ENCODE measurements around the gene ZNF784. TPM values are rescaled to one million over a fixed set of nuclear protein-coding genes. Genes with fewer than 3 reads are reported as not detected.

The ZNF784 gene
- total and polyA plus RNA-seq, 2 of the 4 experiments (the other 2 are of a cell fraction) = 2.5 to 3.7 TPM

DNA sequence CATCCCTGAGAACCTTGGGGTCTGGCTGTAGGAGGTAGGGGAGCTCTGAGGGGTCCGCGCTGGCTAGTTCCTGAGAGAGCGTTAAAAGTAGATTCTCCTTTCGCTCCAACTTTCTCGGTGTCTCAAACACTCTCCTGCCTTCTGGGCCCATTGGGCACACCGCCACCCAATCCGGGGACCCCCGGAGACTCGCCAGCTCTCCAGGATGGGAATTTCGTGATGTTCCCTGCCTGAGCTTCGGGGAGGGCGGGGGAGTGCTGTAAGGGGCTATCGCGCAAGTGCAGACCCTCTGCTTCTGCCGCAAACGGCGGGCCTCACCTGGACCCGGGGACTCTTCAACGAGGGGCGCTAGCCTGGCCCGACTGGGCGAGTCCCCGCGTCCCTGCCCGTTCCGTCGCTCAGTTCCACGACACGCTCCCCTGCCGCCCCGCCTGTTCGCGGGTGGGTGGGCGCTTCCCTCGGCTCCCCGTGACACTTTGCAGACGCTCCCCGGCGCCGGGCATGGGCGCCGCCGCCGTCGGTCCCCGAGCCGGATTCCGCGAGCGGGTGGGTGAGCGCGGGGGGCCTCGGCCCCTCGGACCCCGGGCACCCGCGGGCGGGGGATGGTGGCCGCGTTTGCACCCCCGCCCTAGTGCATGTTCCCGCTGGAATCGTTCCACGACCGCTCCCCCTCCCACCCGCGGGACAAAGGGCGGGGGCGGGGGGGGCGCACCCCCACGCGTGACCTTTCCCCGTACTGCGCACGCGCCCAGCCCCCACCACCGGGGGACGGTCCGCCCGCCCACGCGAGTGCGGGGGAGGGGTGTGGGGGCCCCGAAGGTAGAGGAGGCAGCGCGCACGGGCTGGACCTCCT is 23.6 kb upstream of the ZNF784 start, which contains the start of gene CCDC106:
Gene CCDC106 (plus strand): TSS at position 481 of the 853 bp plus-strand sequence. CDS start 835 bp downstream, outside the sequence.
- H4K5ac ChIP-seq (ENCODE audit: low read depth, low read length) = peak within 1 kb of the TSS; percentile 88
- 0% methylated on average over 36 of the region's 87 CpGs; no CpG with 5 or more reads in 1 of the 2 experiments for WGBS, 2 experiments (ENCODE audit: extremely low coverage in 2 of 2, insufficient read length in 1 of 2)
- H3K4me1 ChIP-seq (ENCODE audit: control insufficient read depth, insufficient read depth, low read length) = peaks cover 10% of the 10 kb centered on the region
- peaks cover 19% of the 10 kb centered on the region for H3K36me3 ChIP-seq (ENCODE audit: control insufficient read depth, insufficient read depth, low read length)
- peak within 1 kb of the TSS; percentile 92 to 100 for H4K8ac ChIP-seq (ENCODE audit: low read depth in 2 of 2, low read length in 2 of 2)
- peak within 1 kb of the TSS; percentile 100 for H2AK9ac ChIP-seq (replicated peaks; ENCODE audit: low read depth, low read length, poor library complexity)
- peak within 1 kb of the TSS; percentile 59; the same call in 1 of the 3 replicates for H2BK15ac ChIP-seq (ENCODE audit: low read depth, low read length)
- peak within 1 kb of the TSS; percentile 85 for H4K91ac ChIP-seq (ENCODE audit: insufficient read depth, low read depth, low read length)
- H3K4me3 ChIP-seq (ENCODE audit: insufficient read depth, low read depth, low read length) = peak within 1 kb of the TSS; percentile 86
- ChIA-PET POLR2A (ENCODE audit: unreplicated experiment) (no interaction called here), CTCF (interaction anchor here (1.1 kb wide), 1 partner anchor 15 kb away, joined by 6 read pairs; no protein-coding TSS in a partner anchor)
- H2AFZ ChIP-seq (replicated peaks; ENCODE audit: low read length, poor library complexity) = peak within 1 kb of the TSS; percentile 95
- H2BK120ac ChIP-seq (ENCODE audit: low read depth, low read length) = peak within 1 kb of the TSS; percentile 59; the same call in 1 of the 2 replicates
- H3K4me2 ChIP-seq (ENCODE audit: low read depth, low read length) = peak within 1 kb of the TSS; percentile 99
- peaks cover 20 to 49% of the 10 kb centered on the region in 2 experiments for H3K79me1 ChIP-seq (ENCODE audit: low read depth in 1 of 2, low read length in 2 of 2)
- peak within 1 kb of the TSS; percentile 94 for H3K23ac ChIP-seq (ENCODE audit: low read depth, low read length)
- peak within 1 kb of the TSS; percentile 92 for H3K4ac ChIP-seq (ENCODE audit: low read depth, low read length)
- no peaks in the 10 kb centered on the region for H4K20me1 ChIP-seq (ENCODE audit: insufficient read depth, low read length)
- no TSS peak for BruUV-seq (replicated peaks)
- H2BK5ac ChIP-seq (ENCODE audit: low read depth, low read length, poor library complexity, severe bottlenecking) = peak within 1 kb of the TSS; percentile 94
- H3K14ac ChIP-seq (replicated peaks; ENCODE audit: low read depth, low read length) = peak within 1 kb of the TSS; percentile 97
- no peaks in the 10 kb centered on the region for H3K27me3 ChIP-seq (ENCODE audit: control insufficient read depth, insufficient read depth, low read length)
- H3K56ac ChIP-seq (ENCODE audit: extremely low read depth, insufficient read depth, low read length) = peak within 1 kb of the TSS; percentile 90
- peak within 1 kb of the TSS; percentile 95 for H3K9ac ChIP-seq (ENCODE audit: low read depth, low read length)
- dilution Hi-C loops (cut with HindIII; ENCODE audit: low sequenced_read_pairs, unreplicated experiment) (no loop called here), in situ Hi-C loops (cut with MboI; ENCODE audit: low sequenced_read_pairs) (loop anchor here (25.0 kb wide), 2 partner anchors 361 to 536 kb away; partner anchors contain the start of genes BRSK1, HSPBP1 and PPP1R12C), intact Hi-C loops (cut with micrococcal nuclease) (no loop called here)
- ATAC-seq (ENCODE audit: low read depth) = peak; percentile 64
- H2AK5ac ChIP-seq (ENCODE audit: low read depth, low read length) = peak within 1 kb of the TSS; percentile 98
- H2BK20ac ChIP-seq (ENCODE audit: low read depth, low read length) = no peak within 1 kb of the TSS; the same call in 1 of the 2 replicates
- no peaks in the 10 kb centered on the region for H3K9me3 ChIP-seq (ENCODE audit: control insufficient read depth, insufficient read depth, low read length)
- peak within 1 kb of the TSS; percentile 97 for H3K27ac ChIP-seq (ENCODE audit: insufficient read depth, low read length)
- peak; percentile 68 for DNase-seq
- no peaks in the 10 kb centered on the region for H3K9me1 ChIP-seq (ENCODE audit: insufficient read depth, low read length)
- peak within 1 kb of the TSS; percentile 89 for H3K18ac ChIP-seq (ENCODE audit: low read depth, low read length)
- TF ChIP-seq RFX5 (IDR thresholded peaks at IDR 0.05; ENCODE audit: low read depth, low read length) (no peak), MXI1 (IDR thresholded peaks at IDR 0.05; ENCODE audit: borderline replicate concordance, low read depth, low read length) (no peak), CHD1 (IDR thresholded peaks at IDR 0.05; ENCODE audit: low read depth, low read length) (no peak), FOS (IDR thresholded peaks at IDR 0.05; ENCODE audit: low read depth, low read length) (no peak), MAZ (IDR thresholded peaks at IDR 0.05; ENCODE audit: borderline replicate concordance, low read depth, low read length) (peak; percentile 86), POLR2A (IDR thresholded peaks at IDR 0.05; ENCODE audit: low read depth, low read length) (no peak), CEBPB (IDR thresholded peaks at IDR 0.05; ENCODE audit: low read depth, low read length) (no peak), SMC3 (IDR thresholded peaks at IDR 0.05; ENCODE audit: low read depth, low read length) (no peak), BHLHE40 (IDR thresholded peaks at IDR 0.05; ENCODE audit: low read depth, low read length) (0 out of 2 replicates have a peak, but pooled peaks have one; percentile 21), MAFK (IDR thresholded peaks at IDR 0.05; ENCODE audit: low read depth, low read length) (no peak), NFE2L2 (IDR thresholded peaks at IDR 0.05; ENCODE audit: low read depth, low read length) (no peak), RAD21 (IDR thresholded peaks at IDR 0.05; ENCODE audit: low read length) (no peak), CTCF (conservative IDR thresholded peaks at IDR 0.05; ENCODE audit: low read depth, low read length) (no peak), USF2 (IDR thresholded peaks at IDR 0.05; ENCODE audit: low read depth, low read length) (no peak), RCOR1 (IDR thresholded peaks at IDR 0.05; ENCODE audit: insufficient replicate concordance, low read length) (peak; percentile 16)

Data from IMR-90 (cell line).